Endodermal cell (in vitro differentiated cells): ENCODE results near the gene SRD5A1. TPM values are rescaled to one million over a fixed set of nuclear protein-coding genes. Genes with fewer than 3 reads are reported as not detected.
A peak's percentile ranks its signal among the peaks of the same experiment; 100 is the strongest.

Source experiments
- DNase-seq: peaks from one replicate; pipeline ENCODE4 v3.0.0-alpha.2; 2017
- H3K27ac ChIP-seq: 2 replicates; pipeline ENCODE4 v1.5.1; 2013; ENCODE audit warnings: mild to moderate bottlenecking, low read depth, low read length, moderate library complexity
- H3K27me3 ChIP-seq: 2 replicates; pipeline ENCODE4 v1.6.1; 2013; ENCODE audit warnings: mild to moderate bottlenecking, low read length, moderate library complexity; ENCODE audit not compliant: insufficient read depth, control insufficient read depth, poor library complexity, severe bottlenecking
- H3K36me3 ChIP-seq: 2 replicates; pipeline ENCODE4 v1.7.0; 2013; ENCODE audit warnings: mild to moderate bottlenecking, low read length, moderate library complexity; ENCODE audit not compliant: control insufficient read depth, insufficient read depth
- H3K4me1 ChIP-seq: one replicate; pipeline ENCODE4 v1.7.0; 2013; ENCODE audit warnings: low read length; ENCODE audit not compliant: control insufficient read depth, insufficient read depth
- H3K4me3 ChIP-seq: 2 replicates; pipeline ENCODE4 v1.5.1; 2013; ENCODE audit warnings: mild to moderate bottlenecking, low read length, moderate library complexity
- H3K9ac ChIP-seq: 2 replicates; pipeline ENCODE4 v1.6.1; 2013; ENCODE audit warnings: mild to moderate bottlenecking, low read length, moderate library complexity; ENCODE audit not compliant: poor library complexity, severe bottlenecking; ENCODE audit errors: extremely low read depth
- H3K9me3 ChIP-seq: 2 replicates; pipeline ENCODE4 v1.6.1; 2013; ENCODE audit warnings: mild to moderate bottlenecking, low read length, moderate library complexity; ENCODE audit not compliant: control insufficient read depth
- H3K27ac Mint-ChIP-seq: 2 replicates; pipeline ENCODE4 v1.8.0; 2020; ENCODE audit warnings: mixed read lengths
- H3K27me3 Mint-ChIP-seq: 2 replicates; pipeline ENCODE4 v1.8.0; 2021; ENCODE audit warnings: mild to moderate bottlenecking, mixed read lengths; ENCODE audit not compliant: insufficient read depth
- H3K36me3 Mint-ChIP-seq: 2 replicates; pipeline ENCODE4 v1.8.0; 2020; ENCODE audit warnings: low read depth, mixed read lengths
- H3K4me1 Mint-ChIP-seq: 2 replicates; pipeline ENCODE4 v1.8.0; 2020; ENCODE audit warnings: mixed read lengths
- H3K4me3 Mint-ChIP-seq: 2 replicates; pipeline ENCODE4 v1.8.0; 2020; ENCODE audit warnings: mild to moderate bottlenecking, moderate library complexity, mixed read lengths
- H3K9me3 Mint-ChIP-seq: 2 replicates; pipeline ENCODE4 v1.8.0; 2020; ENCODE audit warnings: mild to moderate bottlenecking, mixed read lengths
- WGBS, 2 experiments: methylation state at CpG; one replicate each; pipeline versions ENCODE4 v1.1.5 to v1.1.7; 2013; ENCODE audit warnings: missing lambda C conversion rate in 2 of 2, mixed read lengths in 1 of 2; ENCODE audit not compliant: insufficient coverage in 1 of 2, insufficient read length in 1 of 2; 5-methylcytosine and 5-hydroxymethylcytosine counted together
- total RNA-seq, 2 donors: library from RNA; stranded (reverse); fragmentation: NEBNext Ultra II Directional in 1 of 2; extraction: Animal tissue kit (Norgen Biotek cat#: 25700) in 1 of 2; gene quantifications; 2 replicates in 1 of 2; 3 replicates in 1 of 2; pipeline ENCODE4 v1.2.1, GENCODE V29; 2021
- TF ChIP-seq, protein P1 (sequence below): fragments of 200-600 bp; sonication (generic); conservative IDR thresholded peaks from 2 replicates; pipeline ENCODE4 v1.5.0; 2021; ENCODE audit warnings: antibody characterized with exemption, mild to moderate bottlenecking

Gene SRD5A1
- total RNA-seq, 2 donors from 2014 or later = 15.0 to 16.2 TPM

DNA sequence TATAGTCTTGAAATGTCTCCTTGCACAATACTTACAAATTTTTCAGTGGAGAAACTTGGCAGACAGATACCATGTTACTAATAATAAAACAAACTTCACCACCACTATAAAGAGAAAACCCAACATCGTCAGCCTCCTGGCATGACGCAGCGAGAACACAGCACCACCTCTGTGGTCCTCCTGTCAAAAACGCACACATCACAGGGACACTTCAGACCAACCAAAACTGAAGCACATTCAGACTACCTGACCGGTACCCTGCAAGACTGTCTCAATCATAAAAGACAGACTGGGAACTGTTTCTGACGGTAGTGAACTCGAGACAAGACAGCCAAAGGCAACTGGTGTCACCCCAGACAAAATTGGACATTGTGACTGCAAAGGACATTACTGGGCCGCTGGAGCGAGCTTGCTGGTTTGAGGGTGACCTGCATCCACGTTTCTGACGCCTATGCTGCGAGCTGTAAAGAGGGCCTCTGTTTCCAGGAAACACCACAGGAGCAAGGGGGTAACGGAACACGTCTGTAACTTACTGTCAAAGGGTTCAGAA lies 34.8 kb upstream of the SRD5A1 start:
- Histone ChIP-seq H3K9me3 (peaks cover 12% of the 10 kb centered on the region), H3K4me1 (peaks cover 10% of the 10 kb centered on the region), H3K4me3 (no peak overlapping the region), H3K27ac (no peak overlapping the region), H3K9ac (no peak overlapping the region), H3K27me3 (no peaks in the 10 kb centered on the region), H3K36me3 (peaks cover 65% of the 10 kb centered on the region)
- DNase-seq = peak; percentile 40
- Mint-ChIP-seq H3K36me3 (peaks cover 85% of the 10 kb centered on the region), H3K4me3 (no peak overlapping the region), H3K9me3 (peaks cover 9% of the 10 kb centered on the region), H3K4me1 (peaks cover 26% of the 10 kb centered on the region), H3K27me3 (no peaks in the 10 kb centered on the region), H3K27ac (no peak overlapping the region)
- 86 to 92% methylated on average over 10 to 14 of the region's 14 CpGs for WGBS, 2 experiments
- TF ChIP-seq, protein P1, sequence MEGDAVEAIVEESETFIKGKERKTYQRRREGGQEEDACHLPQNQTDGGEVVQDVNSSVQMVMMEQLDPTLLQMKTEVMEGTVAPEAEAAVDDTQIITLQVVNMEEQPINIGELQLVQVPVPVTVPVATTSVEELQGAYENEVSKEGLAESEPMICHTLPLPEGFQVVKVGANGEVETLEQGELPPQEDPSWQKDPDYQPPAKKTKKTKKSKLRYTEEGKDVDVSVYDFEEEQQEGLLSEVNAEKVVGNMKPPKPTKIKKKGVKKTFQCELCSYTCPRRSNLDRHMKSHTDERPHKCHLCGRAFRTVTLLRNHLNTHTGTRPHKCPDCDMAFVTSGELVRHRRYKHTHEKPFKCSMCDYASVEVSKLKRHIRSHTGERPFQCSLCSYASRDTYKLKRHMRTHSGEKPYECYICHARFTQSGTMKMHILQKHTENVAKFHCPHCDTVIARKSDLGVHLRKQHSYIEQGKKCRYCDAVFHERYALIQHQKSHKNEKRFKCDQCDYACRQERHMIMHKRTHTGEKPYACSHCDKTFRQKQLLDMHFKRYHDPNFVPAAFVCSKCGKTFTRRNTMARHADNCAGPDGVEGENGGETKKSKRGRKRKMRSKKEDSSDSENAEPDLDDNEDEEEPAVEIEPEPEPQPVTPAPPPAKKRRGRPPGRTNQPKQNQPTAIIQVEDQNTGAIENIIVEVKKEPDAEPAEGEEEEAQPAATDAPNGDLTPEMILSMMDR = no peak

DNA sequence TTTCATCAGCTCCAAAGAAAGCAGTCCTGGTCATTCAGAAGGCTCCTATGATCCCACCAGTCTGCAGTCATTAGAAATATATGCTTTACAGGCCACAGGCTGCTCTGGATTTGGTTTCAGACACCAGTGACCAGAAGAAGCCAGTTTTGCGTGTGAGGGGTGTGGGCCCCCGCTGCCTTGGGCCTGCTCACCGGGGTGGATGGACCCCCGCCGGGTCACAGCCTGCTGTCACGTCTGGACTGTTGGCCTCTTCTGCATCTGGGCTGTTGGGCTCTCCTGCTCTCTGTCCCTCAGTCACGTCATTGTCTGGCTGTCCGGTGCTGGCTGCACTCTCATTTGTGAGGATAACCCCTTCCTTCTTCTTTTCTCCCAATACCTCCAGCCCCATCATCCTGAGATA lies 33.5 kb upstream of the SRD5A1 start:
- no peaks in the 10 kb centered on the region for H3K27me3 ChIP-seq
- H3K4me1 Mint-ChIP-seq = peaks cover 26% of the 10 kb centered on the region
- no peak overlapping the region for H3K27ac ChIP-seq
- H3K9me3 ChIP-seq = no peaks in the 10 kb centered on the region
- peak; percentile 28 for DNase-seq
- no peak overlapping the region for H3K27ac Mint-ChIP-seq
- H3K4me3 Mint-ChIP-seq = no peak overlapping the region
- WGBS, 2 experiments = 92 to 93% methylated on average over 6 to 8 of the region's 8 CpGs
- no peak overlapping the region for H3K4me3 ChIP-seq
- peaks cover 10% of the 10 kb centered on the region for H3K4me1 ChIP-seq
- H3K27me3 Mint-ChIP-seq = no peaks in the 10 kb centered on the region
- H3K9ac ChIP-seq = no peak overlapping the region
- H3K36me3 ChIP-seq = peaks cover 78% of the 10 kb centered on the region
- peaks cover 88% of the 10 kb centered on the region for H3K36me3 Mint-ChIP-seq
- H3K9me3 Mint-ChIP-seq = no peaks in the 10 kb centered on the region
- TF ChIP-seq, protein P1 = no peak

DNA sequence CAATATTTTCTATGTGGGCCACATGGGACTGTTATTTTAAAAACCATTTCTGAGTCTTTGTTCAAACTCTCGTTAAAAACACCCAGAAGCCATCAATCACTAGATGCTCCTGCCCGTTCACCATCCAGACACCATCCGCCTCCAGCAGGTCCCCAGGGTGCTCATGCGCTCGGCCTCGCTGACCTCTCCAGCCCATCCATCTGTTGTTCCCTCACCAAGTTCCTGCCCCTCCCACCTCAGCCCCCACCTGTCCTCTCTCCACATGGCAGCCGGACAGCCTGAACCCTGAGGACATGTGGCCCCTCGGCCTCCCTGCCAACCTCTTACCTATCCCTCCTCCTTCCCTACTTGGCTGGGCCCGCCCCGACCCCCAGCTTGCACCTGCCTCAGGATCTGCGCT lies 32.0 kb upstream of the SRD5A1 start:
- peaks cover 13% of the 10 kb centered on the region for H3K4me1 Mint-ChIP-seq
- H3K27ac Mint-ChIP-seq = no peak overlapping the region

More for the DNA sequence above, 32.0 kb upstream of the SRD5A1 start:
- H3K9me3 ChIP-seq = no peaks in the 10 kb centered on the region
- peaks cover 3% of the 10 kb centered on the region for H3K4me1 ChIP-seq
- no peak overlapping the region for H3K4me3 ChIP-seq
- Mint-ChIP-seq H3K36me3 (peaks cover 88% of the 10 kb centered on the region), H3K4me3 (no peak overlapping the region), H3K27me3 (no peaks in the 10 kb centered on the region), H3K9me3 (no peaks in the 10 kb centered on the region)
- WGBS, 2 experiments = 93 to 100% methylated on average over 4 to 11 of the region's 11 CpGs
- peaks cover 90% of the 10 kb centered on the region for H3K36me3 ChIP-seq
- no peak overlapping the region for H3K9ac ChIP-seq
- H3K27me3 ChIP-seq = no peaks in the 10 kb centered on the region
- peak overlapping the region; percentile 53 for H3K27ac ChIP-seq
- TF ChIP-seq, protein P1 = no peak
- peak; percentile 20 for DNase-seq
